Panc1 (cell line): ENCODE data around the gene TBX4. TPM values are rescaled to one million over a fixed set of nuclear protein-coding genes. Genes with fewer than 3 reads are reported as not detected.

Experiments
- ATAC-seq: fragments of 200-7000 bp; cut with Tn5 transposase; 2 replicates; pipeline ENCODE4 v1.9.1; 2020; ENCODE audit warnings: mild to moderate bottlenecking, moderate library complexity
- BruUV-seq: library from RNA; stranded (reverse); fragments of 400-500 nt; replicated peaks from 2 replicates; lab custom pipeline; 2021; lab: Mats Ljungman, UMichigan
- CTCF ChIA-PET: fragments of 300-600 bp; sonication (Branson Sonifier 250); formaldehyde crosslinking; loops from one replicate; lab custom pipeline; 2022; ENCODE audit warnings: antibody characterized with exemption; lab: Charles Lee
- POLR2A ChIA-PET: fragments of 300-600 bp; sonication (Branson Sonifier 250); formaldehyde crosslinking; loops from one replicate; lab custom pipeline; 2022; ENCODE audit warnings: antibody characterized with exemption; lab: Charles Lee
- DNase-seq: peaks from one replicate; pipeline ENCODE4 v3.0.0-alpha.2; 2010; ENCODE audit warnings: low read depth, low spot score
- H3K27ac ChIP-seq: 2 replicates; pipeline ENCODE4 v1.5.1; 2011; ENCODE audit warnings: mild to moderate bottlenecking, low read length, inconsistent platforms
- H3K27me3 ChIP-seq: fragments of 200-500 bp; sonication (Bioruptor generic); 2 replicates; pipeline ENCODE4 v1.6.0; 2014; ENCODE audit warnings: low read length, inconsistent platforms; ENCODE audit not compliant: control insufficient read depth, insufficient read depth
- H3K36me3 ChIP-seq: fragments of 200-500 bp; sonication (Bioruptor generic); 2 replicates; pipeline ENCODE4 v1.5.1; 2014; ENCODE audit warnings: inconsistent platforms, mild to moderate bottlenecking, low read length, moderate library complexity; ENCODE audit not compliant: control insufficient read depth, insufficient read depth
- H3K4me1 ChIP-seq: 2 replicates; pipeline ENCODE4 v1.5.1; 2011; ENCODE audit warnings: inconsistent platforms, mild to moderate bottlenecking, low read length, moderate library complexity; ENCODE audit not compliant: control insufficient read depth, insufficient read depth
- H3K4me3 ChIP-seq, 2 experiments: 2 replicates each; pipeline ENCODE4 v1.5.1; 2011 to 2012; ENCODE audit warnings: low read depth in 2 of 2, low read length in 2 of 2, mild to moderate bottlenecking in 2 of 2, inconsistent platforms in 1 of 2, moderate library complexity in 1 of 2
- H3K9me3 ChIP-seq: fragments of 200-500 bp; sonication (Bioruptor generic); 2 replicates; pipeline ENCODE4 v1.5.1; 2014; ENCODE audit warnings: low read depth, mild to moderate bottlenecking, inconsistent platforms, low read length, moderate library complexity; ENCODE audit not compliant: control insufficient read depth, insufficient read depth
- CTCF ChIP-seq: fragments of 450-650 bp; IDR thresholded peaks from 2 replicates; pipeline ENCODE4 v1.5.1; 2017; ENCODE audit warnings: mild to moderate bottlenecking
- POLR2AphosphoS5 ChIP-seq: IDR thresholded peaks from 2 replicates; pipeline ENCODE4 v1.6.1; 2012; ENCODE audit warnings: mild to moderate bottlenecking, low read depth, low read length, moderate library complexity
- REST ChIP-seq, 2 experiments: IDR thresholded peaks; 2 replicates each; pipeline ENCODE4 v1.6.1; 2011 to 2012; ENCODE audit warnings: low read depth in 2 of 2, control low read depth in 1 of 2, low read length in 1 of 2, mild to moderate bottlenecking in 1 of 2, moderate library complexity in 1 of 2; ENCODE audit not compliant: insufficient read depth in 1 of 2
- SIN3A ChIP-seq: IDR thresholded peaks from 2 replicates; pipeline ENCODE4 v1.6.1; 2012; ENCODE audit warnings: low read depth, mild to moderate bottlenecking, low read length, moderate library complexity, borderline replicate concordance; ENCODE audit not compliant: insufficient read depth
- TCF7L2 ChIP-seq: IDR thresholded peaks from 2 replicates; pipeline ENCODE4 v1.6.1; 2011; ENCODE audit warnings: mild to moderate bottlenecking, low read depth, low read length, inconsistent platforms
- in situ Hi-C: cut with HindIII; loops from 2 replicates; pipeline ENCODE4 v1.10.0; 2016; ENCODE audit warnings: low sequenced_read_pairs, low pct_unique_long_range_greater_than_20kb
- intact Hi-C: fragments of 100-400 bp; cut with micrococcal nuclease; formaldehyde crosslinking; loops from one replicate; pipeline ENCODE4 v1.10.0; 2022; ENCODE audit not compliant: unreplicated experiment
- total RNA-seq: library from RNA; stranded (reverse); gene quantifications from one replicate; pipeline ENCODE4 v1.2.1, GENCODE V29; 2021; ENCODE audit not compliant: unreplicated experiment

TBX4 gene
- total RNA-seq, 1 experiment from 2014 or later, result not detected

GRCh38 chr17:61469474-61469873 lies 17.3 kb downstream of the TBX4 start:
- intact Hi-C loops (no loop called here), in situ Hi-C loops (no loop called here)
- H3K4me1 ChIP-seq, result no peaks in the 10 kb centered on the region
- H3K9me3 ChIP-seq, result no peaks in the 10 kb centered on the region
- H3K27ac ChIP-seq, result no peak overlapping the region
- H3K36me3 ChIP-seq, result no peaks in the 10 kb centered on the region
- no peaks in the 10 kb centered on the region; the same call in 1 of the 2 replicates for H3K27me3 ChIP-seq
- CTCF ChIA-PET, result interaction anchor here (0.6 kb wide), 1 partner anchor 27 kb away, joined by 4 read pairs; no protein-coding TSS in a partner anchor
- POLR2A ChIA-PET, result no interaction called here
- no peak overlapping the region for H3K4me3 ChIP-seq
- ATAC-seq (no peak), DNase-seq (no peak)
- no TSS peak for BruUV-seq
- TF ChIP-seq CTCF (no peak), REST (IDR thresholded peaks at IDR 0.05; ENCODE audit: insufficient read depth in 1 of 2, low read depth in 2 of 2, low read length in 1 of 2) (no peak), TCF7L2 (no peak), POLR2AphosphoS5 (no peak), SIN3A (no peak)

GRCh38 chr17:61469949-61470348 lies 17.7 kb downstream of the TBX4 start:
- ChIA-PET POLR2A (no interaction called here), CTCF (interaction anchor here (0.5 to 0.6 kb wide), 2 partner anchors 27 to 52 kb away, joined by 4 to 6 read pairs; no protein-coding TSS in a partner anchor)
- Histone ChIP-seq H3K4me1 (no peaks in the 10 kb centered on the region), H3K4me3 (no peak overlapping the region), H3K27me3 (no peaks in the 10 kb centered on the region; the same call in 1 of the 2 replicates), H3K9me3 (no peaks in the 10 kb centered on the region), H3K36me3 (no peaks in the 10 kb centered on the region), H3K27ac (no peak overlapping the region)
- ATAC-seq (no peak), DNase-seq (no peak)
- in situ Hi-C loops (no loop called here), intact Hi-C loops (no loop called here)
- no peak for TF ChIP-seq CTCF
- TF ChIP-seq POLR2AphosphoS5, result no peak
- no TSS peak for BruUV-seq
